ENCODE results near the gene GMDS. TPM values are rescaled to one million over a fixed set of nuclear protein-coding genes. Genes with fewer than 3 reads are reported as not detected.

Gene GMDS
- total RNA-seq, 1 donor from 2014 or later: 30.1 TPM

- Mint-ChIP-seq H3K36me3 (ENCODE audit: low read depth) (no peaks in the 10 kb centered on the region), H3K27ac (no peak overlapping the region), H3K27me3 (no peaks in the 10 kb centered on the region), H3K4me1 (no peaks in the 10 kb centered on the region), H3K4me3 (no peak overlapping the region), H3K9me3 (no peaks in the 10 kb centered on the region)
- ChIA-PET POLR2A (interaction anchor here (0.7 kb wide), 2 partner anchors 183 to 549 kb away, joined by 6 to 13 read pairs; no protein-coding TSS in a partner anchor), CTCF (no interaction called here)
- no peak for ATAC-seq (ENCODE audit: low read depth)
- intact Hi-C loops (cut with micrococcal nuclease): no loop called here
- DNase-seq: no peak
- TF ChIP-seq CTCF (IDR thresholded peaks at IDR 0.05): no peak
These were observed 601.5 kb downstream of the GMDS start for GRCh38 chr6:1643830-1644445.

GRCh38 chr6:1643111-1643510, 602.3 kb downstream of the GMDS start:
- H3K4me3 Mint-ChIP-seq: no peak overlapping the region
- no peak for ATAC-seq (ENCODE audit: low read depth)
- no peaks in the 10 kb centered on the region for H3K9me3 Mint-ChIP-seq
- H3K36me3 Mint-ChIP-seq (ENCODE audit: low read depth): no peaks in the 10 kb centered on the region
- no peaks in the 10 kb centered on the region for H3K27me3 Mint-ChIP-seq
- H3K27ac Mint-ChIP-seq: no peak overlapping the region
- no peak for TF ChIP-seq CTCF (IDR thresholded peaks at IDR 0.05)
- peaks cover under 1% of the 10 kb centered on the region for H3K4me1 Mint-ChIP-seq
- no peak for DNase-seq
- ChIA-PET POLR2A (no interaction called here), CTCF (no interaction called here)
- intact Hi-C loops (cut with micrococcal nuclease): no loop called here

- no peak for TF ChIP-seq CTCF (IDR thresholded peaks at IDR 0.05)
- DNase-seq (no peak), ATAC-seq (ENCODE audit: low read depth) (no peak)
- Mint-ChIP-seq H3K36me3 (ENCODE audit: low read depth) (no peaks in the 10 kb centered on the region), H3K27me3 (no peaks in the 10 kb centered on the region), H3K4me3 (no peak overlapping the region), H3K4me1 (peaks cover 16% of the 10 kb centered on the region), H3K27ac (no peak overlapping the region), H3K9me3 (no peaks in the 10 kb centered on the region)
- ChIA-PET CTCF (no interaction called here), POLR2A (interaction anchor here (0.7 kb wide), 1 partner anchor 92 kb away, joined by 3 read pairs; no protein-coding TSS in a partner anchor)
- intact Hi-C loops (cut with micrococcal nuclease): no loop called here
These were observed 604.0 kb downstream of the GMDS start for GRCh38 chr6:1641343-1641885.

GRCh38 chr6:1640476-1640875, 604.9 kb downstream of the GMDS start:
- peaks cover 16% of the 10 kb centered on the region for H3K4me1 Mint-ChIP-seq
- ChIA-PET POLR2A (no interaction called here), CTCF (no interaction called here)
- TF ChIP-seq CTCF (IDR thresholded peaks at IDR 0.05): no peak
- DNase-seq (no peak), ATAC-seq (ENCODE audit: low read depth) (no peak)
- no peaks in the 10 kb centered on the region for H3K27me3 Mint-ChIP-seq
- intact Hi-C loops (cut with micrococcal nuclease): no loop called here
- no peak overlapping the region for H3K27ac Mint-ChIP-seq
- no peaks in the 10 kb centered on the region for H3K9me3 Mint-ChIP-seq
- H3K36me3 Mint-ChIP-seq (ENCODE audit: low read depth): no peaks in the 10 kb centered on the region
- H3K4me3 Mint-ChIP-seq: no peak overlapping the region

- DNase-seq: no peak
- H3K27ac Mint-ChIP-seq: no peak overlapping the region
- H3K27me3 Mint-ChIP-seq: no peaks in the 10 kb centered on the region
- ChIA-PET CTCF (no interaction called here), POLR2A (no interaction called here)
- H3K36me3 Mint-ChIP-seq (ENCODE audit: low read depth): no peaks in the 10 kb centered on the region
- no peak for TF ChIP-seq CTCF (IDR thresholded peaks at IDR 0.05)
- H3K4me1 Mint-ChIP-seq: peaks cover 16% of the 10 kb centered on the region
- intact Hi-C loops (cut with micrococcal nuclease): no loop called here
- H3K4me3 Mint-ChIP-seq: no peak overlapping the region
- ATAC-seq (ENCODE audit: low read depth): no peak
- H3K9me3 Mint-ChIP-seq: no peaks in the 10 kb centered on the region
These were observed 606.0 kb downstream of the GMDS start for GRCh38 chr6:1639430-1639829.
